Measurements from ENCODE around the gene MYADML2. TPM values are rescaled to one million over a fixed set of nuclear protein-coding genes. Genes with fewer than 3 reads are reported as not detected.

The MYADML2 gene
- total and polyA plus RNA-seq, 2 of the 8 experiments (the other 6 are each of a cell fraction or from before 2014, with no cell fraction given) = 0.26 to 0.47 TPM

- Histone ChIP-seq H2BK12ac (ENCODE audit: low read depth, low read length) (no peak overlapping the region), H4K5ac (ENCODE audit: insufficient read length, low read depth, low read length) (no peak overlapping the region), H3K23me2 (ENCODE audit: low read depth, low read length) (peaks cover 9% of the 10 kb centered on the region; the same call in 1 of the 2 replicates), H3K4me3 (ENCODE audit: extremely low read depth in 1 of 4, insufficient read depth in 2 of 4, low read depth in 3 of 4, low read length in 4 of 4) (no peak overlapping the region), H3K23ac (ENCODE audit: insufficient read length) (no peak overlapping the region), H4K8ac (ENCODE audit: extremely low read depth, insufficient read depth, low read length) (no peak overlapping the region; the same call in 1 of the 2 replicates), H3K9ac (replicated peaks in 1 of 4; ENCODE audit: extremely low read depth in 1 of 4, low read depth in 3 of 4, low read length in 3 of 4) (no peak overlapping the region), H2BK15ac (ENCODE audit: low read length) (no peak overlapping the region), H3K56ac (replicated peaks; ENCODE audit: insufficient read length, low read depth, low read length) (no peak overlapping the region), H4K91ac (replicated peaks; ENCODE audit: insufficient read length, low read length) (no peak overlapping the region), H2AFZ (ENCODE audit: low read length) (no peak overlapping the region), H2BK20ac (ENCODE audit: low read length) (no peak overlapping the region), H3K14ac (ENCODE audit: insufficient read length) (no peak overlapping the region), H2AK5ac (ENCODE audit: low read depth, low read length) (no peak overlapping the region), H3K9me3 (ENCODE audit: insufficient read depth in 2 of 2, low read depth in 1 of 2, low read length in 1 of 2) (no peaks in the 10 kb centered on the region), H3K4ac (replicated peaks; ENCODE audit: insufficient read length, low read depth, low read length) (no peak overlapping the region), H4K20me1 (replicated peaks in 1 of 2; ENCODE audit: control insufficient read depth in 1 of 2, insufficient read depth in 2 of 2, low read length in 2 of 2) (peaks cover 5 to 19% of the 10 kb centered on the region in 2 experiments), H3K79me1 (ENCODE audit: low read depth, low read length) (peaks cover 2% of the 10 kb centered on the region; the same call in 1 of the 2 replicates), H2BK5ac (ENCODE audit: low read depth, low read length) (no peak overlapping the region), H3K27ac (ENCODE audit: low read depth, low read length) (no peak overlapping the region), H3K18ac (ENCODE audit: extremely low read depth, low read length) (no peak overlapping the region), H3K36me3 (ENCODE audit: control insufficient read depth in 2 of 4, insufficient read depth in 4 of 4, low read length in 3 of 4) (no peaks in the 10 kb centered on the region; a peak in 3 of 8 replicates), H3K79me2 (ENCODE audit: control insufficient read depth in 1 of 2, insufficient read depth in 2 of 2, low read length in 2 of 2) (no peaks in the 10 kb centered on the region), H3K4me1 (replicated peaks in 1 of 4; ENCODE audit: control insufficient read depth in 3 of 4, insufficient read depth in 4 of 4, low read length in 3 of 4) (peaks cover 0 to 14% (median 8%) of the 10 kb centered on the region in 4 experiments; a peak in 4 of 7 replicates), H2BK120ac (replicated peaks; ENCODE audit: low read depth, low read length) (no peak overlapping the region), H3K27me3 (replicated peaks in 1 of 4; ENCODE audit: control insufficient read depth in 3 of 4, extremely low read depth in 1 of 4, insufficient read depth in 3 of 4, low read length in 3 of 4) (peaks cover 0 to 27% (median 16%) of the 10 kb centered on the region in 4 experiments; a peak in 5 of 7 replicates), H3K4me2 (ENCODE audit: insufficient read depth in 1 of 2, low read depth in 2 of 2, low read length in 2 of 2) (no peak overlapping the region)
- CTCF ChIA-PET (ENCODE audit: partially characterized antibody) = interaction anchor here (0.6 to 0.8 kb wide), 2 partner anchors 36 to 164 kb away, joined by 3 read pairs; no protein-coding TSS in a partner anchor
- FAIRE-seq = no peak
- TF ChIP-seq TBP (IDR thresholded peaks at IDR 0.05; ENCODE audit: low read depth, low read length) (no peak), USF2 (IDR thresholded peaks at IDR 0.05; ENCODE audit: low read length) (no peak), CBX8 (IDR thresholded peaks at IDR 0.05; ENCODE audit: borderline replicate concordance, low read depth, low read length) (no peak), POLR2AphosphoS5 (IDR thresholded peaks at IDR 0.05; ENCODE audit: low read depth, low read length) (no peak), JUND (IDR thresholded peaks at IDR 0.05; ENCODE audit: low read length) (no peak), GTF2F1 (IDR thresholded peaks at IDR 0.05; ENCODE audit: borderline replicate concordance, low read depth, low read length) (no peak), YY1 (IDR thresholded peaks at IDR 0.05; ENCODE audit: low read depth, low read length) (no peak), SIRT6 (IDR thresholded peaks at IDR 0.05; ENCODE audit: low read length) (no peak), GABPA (IDR thresholded peaks at IDR 0.05; ENCODE audit: borderline replicate concordance, insufficient read depth, low read length) (no peak)
- no peak for DNase-seq (ENCODE audit: low read depth in 1 of 2, low spot score in 2 of 2)
- POLR2A ChIA-PET (ENCODE audit: partially characterized antibody) = interaction anchor here (0.7 to 2.0 kb wide), 7 partner anchors 9 to 115 kb away, joined by 3 to 11 read pairs (median 3); partner anchors contain the start of gene ANAPC11
- WGBS, 2 experiments (ENCODE audit: extremely low coverage in 1 of 2, insufficient coverage in 1 of 2, insufficient read length in 1 of 2, insufficient replicate concordance in 2 of 2, low coverage in 1 of 2, low lambda C conversion rate in 2 of 2, missing lambda C conversion rate in 1 of 2) = 87% methylated on average over 14 of the region's 16 CpGs; no CpG with 5 or more reads in 1 of the 2 experiments
Observed at GRCh38 chr17:81905424-81905875, 41.6 kb downstream of the MYADML2 start.
